Neural progenitor cell (in vitro differentiated cells): ENCODE data around the gene HHAT. TPM values are rescaled to one million over a fixed set of nuclear protein-coding genes. Genes with fewer than 3 reads are reported as not detected.
A peak's percentile ranks its signal among the peaks of the same experiment; 100 is the strongest.

Experiments used
- DNase-seq: peaks from one replicate; pipeline ENCODE4 v3.0.0-alpha.2; 2016; ENCODE audit warnings: low spot score
- H2AFZ ChIP-seq: fragments of 200-600 bp; sonication (generic); replicated peaks from 2 replicates; pipeline ENCODE4 v1.6.1; 2016; ENCODE audit warnings: antibody characterized with exemption
- H3F3A ChIP-seq: fragments of 200-600 bp; sonication (generic); 2 replicates; pipeline ENCODE4 v1.6.1; 2016; ENCODE audit warnings: antibody characterized with exemption, low read depth
- H3K27ac ChIP-seq: fragments of 200-600 bp; sonication (generic); 2 replicates; pipeline ENCODE4 v1.5.1; 2016; ENCODE audit warnings: mild to moderate bottlenecking
- H3K27me3 ChIP-seq: fragments of 200-600 bp; sonication (generic); 2 replicates; pipeline ENCODE4 v1.6.1; 2016; ENCODE audit warnings: mild to moderate bottlenecking, moderate library complexity
- H3K36me3 ChIP-seq: fragments of 200-600 bp; sonication (generic); 2 replicates; pipeline ENCODE4 v1.5.1; 2016
- H3K4me1 ChIP-seq: fragments of 200-600 bp; sonication (generic); 2 replicates; pipeline ENCODE4 v1.6.1; 2016; ENCODE audit warnings: mixed run types
- H3K4me2 ChIP-seq: fragments of 200-600 bp; sonication (generic); 2 replicates; pipeline ENCODE4 v1.6.1; 2016
- H3K4me3 ChIP-seq: fragments of 200-600 bp; sonication (generic); 2 replicates; pipeline ENCODE4 v1.5.1; 2016
- H3K79me2 ChIP-seq: fragments of 200-600 bp; sonication (generic); 2 replicates; pipeline ENCODE4 v1.6.1; 2016; ENCODE audit warnings: low read depth
- H3K9ac ChIP-seq: fragments of 200-600 bp; sonication (generic); 2 replicates; pipeline ENCODE4 v1.6.1; 2016
- H3K9me3 ChIP-seq: fragments of 200-600 bp; sonication (generic); 2 replicates; pipeline ENCODE4 v1.5.1; 2016; ENCODE audit warnings: low read depth
- H4K20me1 ChIP-seq: fragments of 200-600 bp; sonication (generic); 2 replicates; pipeline ENCODE4 v1.6.1; 2016; ENCODE audit warnings: low read depth
- H3K27ac Mint-ChIP-seq: 3 replicates; pipeline ENCODE4 v1.8.0; 2021; ENCODE audit warnings: mixed read lengths
- H3K27me3 Mint-ChIP-seq: 2 replicates; pipeline ENCODE4 v1.8.0; 2022; ENCODE audit warnings: low read depth, mild to moderate bottlenecking, inconsistent platforms, moderate library complexity, mixed read lengths; ENCODE audit not compliant: insufficient read depth
- H3K36me3 Mint-ChIP-seq: 3 replicates; pipeline ENCODE4 v1.8.0; 2021; ENCODE audit warnings: mixed read lengths
- H3K4me1 Mint-ChIP-seq: 3 replicates; pipeline ENCODE4 v1.8.0; 2021; ENCODE audit warnings: mixed read lengths
- H3K4me3 Mint-ChIP-seq: 3 replicates; pipeline ENCODE4 v1.8.0; 2021; ENCODE audit warnings: mild to moderate bottlenecking, moderate library complexity, mixed read lengths
- H3K9me3 Mint-ChIP-seq: 3 replicates; pipeline ENCODE4 v1.8.0; 2020; ENCODE audit warnings: mixed read lengths
- EZH2 ChIP-seq: fragments of 200-600 bp; sonication (generic); IDR thresholded peaks from 2 replicates; pipeline ENCODE4 v1.6.1; 2017; ENCODE audit warnings: antibody characterized with exemption, mild to moderate bottlenecking, moderate library complexity
- EZH2phosphoT487 ChIP-seq: fragments of 200-600 bp; sonication (generic); IDR thresholded peaks from 2 replicates; pipeline ENCODE4 v1.6.1; 2017; ENCODE audit warnings: antibody characterized with exemption
- total RNA-seq: library from RNA; depleted of rRNA; stranded (reverse); fragments of >200 nt; gene quantifications from 2 replicates; pipeline ENCODE4 v1.2.3, GENCODE V29; 2015; ENCODE audit warnings: low replicate concordance
- TF ChIP-seq, protein P1 (sequence below): fragments of 200-600 bp; sonication (generic); IDR thresholded peaks from 2 replicates; pipeline ENCODE4 v1.5.1; 2017; ENCODE audit warnings: antibody characterized with exemption, mild to moderate bottlenecking

The HHAT gene
- total RNA-seq, 1 donor from 2014 or later: 10.3 TPM

DNA sequence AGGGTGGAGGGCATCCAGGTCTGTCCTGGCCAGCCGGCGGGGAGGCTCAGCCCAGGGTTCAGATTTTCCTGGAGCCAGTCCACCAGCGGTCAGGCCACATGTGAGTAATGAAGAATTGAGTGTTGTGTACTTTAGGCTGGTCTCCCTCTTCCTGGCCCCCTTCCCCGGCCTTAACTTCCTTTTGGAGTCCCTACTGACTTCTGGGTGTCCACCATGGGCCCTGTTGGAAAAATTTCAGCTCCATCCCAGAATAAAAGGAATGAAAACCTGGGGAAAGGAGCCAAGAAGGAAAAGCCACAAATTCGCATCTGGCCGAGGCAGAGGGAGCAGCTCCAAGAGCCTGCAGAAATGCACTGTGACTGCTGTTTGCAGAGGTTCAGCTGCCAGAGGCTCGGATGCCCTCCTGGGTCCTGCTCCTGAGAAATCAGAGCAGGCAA, 35.5 kb upstream of the HHAT start:
- Mint-ChIP-seq H3K4me3 (peak overlapping the region; percentile 81), H3K4me1 (peaks cover 40% of the 10 kb centered on the region), H3K9me3 (peaks cover 2% of the 10 kb centered on the region), H3K36me3 (no peaks in the 10 kb centered on the region), H3K27me3 (peaks cover 12% of the 10 kb centered on the region), H3K27ac (peak overlapping the region; percentile 84)
- peaks cover 49% of the 10 kb centered on the region for H3K4me1 ChIP-seq
- no peaks in the 10 kb centered on the region for H4K20me1 ChIP-seq
- H3K79me2 ChIP-seq: no peaks in the 10 kb centered on the region
- no peaks in the 10 kb centered on the region for H3K27me3 ChIP-seq
- H3K9me3 ChIP-seq: no peaks in the 10 kb centered on the region
- peaks cover 58% of the 10 kb centered on the region for H3F3A ChIP-seq
- no peaks in the 10 kb centered on the region for H3K36me3 ChIP-seq
- DNase-seq: no peak
- no peak overlapping the region for H3K27ac ChIP-seq
- peak overlapping the region; percentile 53 for H3K4me3 ChIP-seq
- TF ChIP-seq, protein P1, sequence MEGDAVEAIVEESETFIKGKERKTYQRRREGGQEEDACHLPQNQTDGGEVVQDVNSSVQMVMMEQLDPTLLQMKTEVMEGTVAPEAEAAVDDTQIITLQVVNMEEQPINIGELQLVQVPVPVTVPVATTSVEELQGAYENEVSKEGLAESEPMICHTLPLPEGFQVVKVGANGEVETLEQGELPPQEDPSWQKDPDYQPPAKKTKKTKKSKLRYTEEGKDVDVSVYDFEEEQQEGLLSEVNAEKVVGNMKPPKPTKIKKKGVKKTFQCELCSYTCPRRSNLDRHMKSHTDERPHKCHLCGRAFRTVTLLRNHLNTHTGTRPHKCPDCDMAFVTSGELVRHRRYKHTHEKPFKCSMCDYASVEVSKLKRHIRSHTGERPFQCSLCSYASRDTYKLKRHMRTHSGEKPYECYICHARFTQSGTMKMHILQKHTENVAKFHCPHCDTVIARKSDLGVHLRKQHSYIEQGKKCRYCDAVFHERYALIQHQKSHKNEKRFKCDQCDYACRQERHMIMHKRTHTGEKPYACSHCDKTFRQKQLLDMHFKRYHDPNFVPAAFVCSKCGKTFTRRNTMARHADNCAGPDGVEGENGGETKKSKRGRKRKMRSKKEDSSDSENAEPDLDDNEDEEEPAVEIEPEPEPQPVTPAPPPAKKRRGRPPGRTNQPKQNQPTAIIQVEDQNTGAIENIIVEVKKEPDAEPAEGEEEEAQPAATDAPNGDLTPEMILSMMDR: no peak
- TF ChIP-seq EZH2: no peak
- TF ChIP-seq EZH2phosphoT487: no peak
- peak overlapping the region; percentile 84 for H3K4me2 ChIP-seq
- no peak overlapping the region for H2AFZ ChIP-seq
- no peak overlapping the region for H3K9ac ChIP-seq

DNA sequence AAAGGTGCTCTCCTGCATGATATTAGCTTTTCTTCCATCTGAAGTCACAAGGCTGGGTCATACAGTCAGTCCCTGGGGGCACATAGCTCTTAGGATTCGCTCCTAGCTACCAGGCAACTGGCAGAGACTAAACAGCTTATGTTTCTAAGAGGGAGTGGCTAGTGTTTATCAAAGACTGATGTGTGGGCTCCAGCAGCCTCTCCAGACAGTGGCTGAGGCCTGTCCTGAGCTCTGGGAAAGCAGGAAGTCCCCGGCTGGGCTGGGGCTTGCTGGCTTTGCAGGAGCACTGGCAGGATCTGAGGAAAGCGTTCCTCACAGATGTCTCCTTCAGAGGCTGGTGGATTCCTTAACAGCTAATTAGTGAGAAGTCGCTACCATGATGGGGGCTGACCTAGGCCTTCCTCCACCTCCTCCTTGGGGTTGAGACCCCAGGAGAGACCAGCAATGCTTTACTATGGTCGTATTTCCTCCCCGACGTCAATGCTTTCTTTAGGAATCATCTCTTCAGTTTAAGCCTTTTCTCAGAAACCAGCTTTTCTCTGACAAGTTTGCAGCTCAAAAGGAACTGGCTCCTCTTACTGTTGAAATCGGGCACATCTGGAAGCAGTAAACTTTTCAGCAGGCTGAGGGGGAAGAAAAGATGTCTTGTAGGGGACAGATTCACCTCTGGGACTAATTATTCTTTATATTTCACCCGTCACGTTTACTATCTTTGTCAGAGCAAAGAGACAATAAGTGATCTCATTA, 33.5 kb upstream of the HHAT start:
- peak overlapping the region; percentile 89 for H3K27ac Mint-ChIP-seq
- no peaks in the 10 kb centered on the region for H3K36me3 Mint-ChIP-seq
- TF ChIP-seq, protein P1: no peak
- TF ChIP-seq EZH2phosphoT487: no peak
- TF ChIP-seq EZH2: no peak
- Histone ChIP-seq H2AFZ (peak overlapping the region; percentile 52), H3K9me3 (no peaks in the 10 kb centered on the region), H3K79me2 (no peaks in the 10 kb centered on the region), H3K4me2 (peak overlapping the region; percentile 3), H3K4me1 (peaks cover 57% of the 10 kb centered on the region), H3K4me3 (no peak overlapping the region), H3F3A (peaks cover 53% of the 10 kb centered on the region), H3K9ac (no peak overlapping the region), H4K20me1 (no peaks in the 10 kb centered on the region), H3K36me3 (no peaks in the 10 kb centered on the region), H3K27ac (peak overlapping the region; percentile 42), H3K27me3 (no peaks in the 10 kb centered on the region)
- peaks cover 2% of the 10 kb centered on the region for H3K9me3 Mint-ChIP-seq
- H3K27me3 Mint-ChIP-seq: peaks cover 16% of the 10 kb centered on the region
- DNase-seq: peak; percentile 67
- peaks cover 49% of the 10 kb centered on the region for H3K4me1 Mint-ChIP-seq
- H3K4me3 Mint-ChIP-seq: peak overlapping the region; percentile 47

DNA sequence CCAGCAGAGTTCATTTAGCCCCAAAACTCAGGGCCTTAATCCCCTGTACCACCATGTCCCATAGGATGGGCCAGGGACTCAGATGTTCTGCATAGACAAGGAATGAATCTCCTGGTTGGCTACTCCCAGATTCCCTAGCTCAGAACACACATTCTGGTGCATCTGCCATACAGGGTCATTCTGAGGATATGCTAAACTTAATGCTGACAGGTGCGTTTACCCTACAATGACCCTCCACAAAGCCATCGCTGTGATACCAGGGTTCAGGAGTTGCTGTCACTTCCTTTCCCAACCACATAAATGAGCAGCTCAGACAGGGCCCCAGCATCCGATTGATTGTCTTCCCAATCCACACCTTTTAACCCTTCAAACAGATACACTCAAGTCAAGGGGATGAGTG, 32.0 kb upstream of the HHAT start:
- H3K27ac ChIP-seq: no peak overlapping the region
- peaks cover 47% of the 10 kb centered on the region for H3K4me1 ChIP-seq
- H4K20me1 ChIP-seq: no peaks in the 10 kb centered on the region
- no peaks in the 10 kb centered on the region for H3K36me3 ChIP-seq
- H3K27ac Mint-ChIP-seq: no peak overlapping the region
- no peak for DNase-seq
- peaks cover 2% of the 10 kb centered on the region for H3K9me3 Mint-ChIP-seq
- peaks cover 16% of the 10 kb centered on the region for H3K27me3 Mint-ChIP-seq
- H3F3A ChIP-seq: peaks cover 38% of the 10 kb centered on the region
- peaks cover 42% of the 10 kb centered on the region for H3K4me1 Mint-ChIP-seq
- no peak overlapping the region for H3K4me3 ChIP-seq
- no peaks in the 10 kb centered on the region for H3K9me3 ChIP-seq
- no peak overlapping the region for H3K9ac ChIP-seq
- H3K27me3 ChIP-seq: no peaks in the 10 kb centered on the region
- H2AFZ ChIP-seq: no peak overlapping the region
- H3K36me3 Mint-ChIP-seq: no peaks in the 10 kb centered on the region
- no peak for TF ChIP-seq EZH2phosphoT487
- TF ChIP-seq, protein P1: no peak
- no peak for TF ChIP-seq EZH2
- H3K79me2 ChIP-seq: no peaks in the 10 kb centered on the region
- no peak overlapping the region for H3K4me2 ChIP-seq
- H3K4me3 Mint-ChIP-seq: no peak overlapping the region
